IPS-20b (cell line): ENCODE data around the gene SGF29.
"Not testable (repeated sequence)": the region's sequence is repeated elsewhere in the genome, so short reads cannot be mapped to it uniquely, and the experiment has no call there.

Source experiments
- H3K27ac ChIP-seq: one replicate; pipeline ENCODE4 v1.5.1; 2013; ENCODE audit warnings: low read length
- H3K27me3 ChIP-seq: 2 replicates; pipeline ENCODE4 v1.6.1; 2013; ENCODE audit warnings: mild to moderate bottlenecking, low read length, inconsistent platforms; ENCODE audit not compliant: insufficient read depth
- H3K36me3 ChIP-seq: 2 replicates; pipeline ENCODE4 v1.6.1; 2013; ENCODE audit warnings: low read depth, mild to moderate bottlenecking, inconsistent platforms, low read length, moderate library complexity; ENCODE audit not compliant: insufficient read depth
- H3K4me1 ChIP-seq: 2 replicates; pipeline ENCODE4 v1.6.1; 2013; ENCODE audit warnings: mild to moderate bottlenecking, control low read depth, inconsistent platforms, low read length, moderate library complexity; ENCODE audit not compliant: insufficient read depth
- H3K4me3 ChIP-seq: 2 replicates; pipeline ENCODE4 v1.5.1; 2013; ENCODE audit warnings: mild to moderate bottlenecking, low read length, inconsistent platforms
- H3K9ac ChIP-seq: 2 replicates; pipeline ENCODE4 v1.6.1; 2013; ENCODE audit warnings: low read depth, mild to moderate bottlenecking, inconsistent platforms, low read length, moderate library complexity
- H3K9me3 ChIP-seq: 2 replicates; pipeline ENCODE4 v1.6.1; 2013; ENCODE audit warnings: mild to moderate bottlenecking, low read depth, low read length, inconsistent platforms; ENCODE audit not compliant: insufficient read depth

SGF29 gene

GRCh38 chr16:28630905-28631304 is 77.2 kb downstream of the SGF29 start:
- not testable (repeated sequence) for H3K27ac ChIP-seq, H3K4me3 ChIP-seq, H3K27me3 ChIP-seq

GRCh38 chr16:28636093-28636823 is 82.5 kb downstream of the SGF29 start:
- H3K36me3 ChIP-seq, H3K4me1 ChIP-seq, H3K27ac ChIP-seq, H3K9me3 ChIP-seq, H3K9ac ChIP-seq, H3K4me3 ChIP-seq, H3K27me3 ChIP-seq: not testable (repeated sequence)

More at GRCh38 chr16:28630905-28631304, 77.2 kb downstream of the SGF29 start:
- H3K9me3 ChIP-seq, H3K4me1 ChIP-seq, H3K36me3 ChIP-seq, H3K9ac ChIP-seq: not testable (repeated sequence)

DNA sequence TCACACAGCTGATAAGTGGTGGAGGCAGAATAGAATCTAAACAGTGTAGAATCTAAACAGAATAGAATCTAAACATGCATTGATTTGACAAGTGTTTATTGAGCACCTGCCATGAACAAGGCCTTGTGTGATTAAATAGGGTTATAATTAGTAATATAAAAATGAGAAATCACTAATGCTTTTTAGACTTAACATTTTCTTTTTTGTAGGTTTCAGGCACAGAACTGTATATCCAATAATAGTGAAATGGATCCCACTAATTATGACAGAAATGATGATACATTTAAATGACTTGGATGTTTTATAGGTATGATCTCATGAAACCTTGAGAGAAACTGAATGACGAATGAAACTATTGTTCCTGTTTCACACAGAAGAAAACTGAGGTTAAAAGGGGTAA is 84.0 kb downstream of the SGF29 start, which contains the start of gene NPIPB8:
NPIPB8 (plus strand) TSS at position 301 of the 400 bp plus-strand sequence. CDS start 296 bp downstream, outside the sequence.
- H3K36me3 ChIP-seq, H3K9me3 ChIP-seq, H3K9ac ChIP-seq, H3K4me3 ChIP-seq, H3K27me3 ChIP-seq, H3K4me1 ChIP-seq, H3K27ac ChIP-seq: not testable (repeated sequence)

DNA sequence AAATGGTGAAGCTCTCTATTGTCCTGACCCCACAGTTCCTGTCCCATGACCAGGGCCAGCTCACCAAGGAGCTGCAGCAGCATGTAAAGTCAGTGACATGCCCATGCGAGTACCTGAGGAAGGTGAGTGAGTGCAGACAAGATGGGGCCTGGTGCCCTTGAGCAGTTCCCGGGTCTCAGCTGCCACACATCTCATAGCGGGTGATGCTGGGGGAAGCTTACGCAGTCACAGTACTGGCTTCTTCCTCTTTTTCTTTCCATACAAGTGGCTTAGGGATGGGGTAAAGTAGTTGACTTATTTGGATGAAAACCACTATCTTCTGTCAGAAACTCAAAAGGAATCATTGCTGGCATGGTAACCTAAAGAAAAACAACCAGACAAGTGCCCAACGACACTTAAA is 84.6 kb downstream of the SGF29 start:
- not testable (repeated sequence) for H3K27ac ChIP-seq, H3K9me3 ChIP-seq, H3K4me3 ChIP-seq, H3K27me3 ChIP-seq, H3K36me3 ChIP-seq, H3K9ac ChIP-seq, H3K4me1 ChIP-seq

DNA sequence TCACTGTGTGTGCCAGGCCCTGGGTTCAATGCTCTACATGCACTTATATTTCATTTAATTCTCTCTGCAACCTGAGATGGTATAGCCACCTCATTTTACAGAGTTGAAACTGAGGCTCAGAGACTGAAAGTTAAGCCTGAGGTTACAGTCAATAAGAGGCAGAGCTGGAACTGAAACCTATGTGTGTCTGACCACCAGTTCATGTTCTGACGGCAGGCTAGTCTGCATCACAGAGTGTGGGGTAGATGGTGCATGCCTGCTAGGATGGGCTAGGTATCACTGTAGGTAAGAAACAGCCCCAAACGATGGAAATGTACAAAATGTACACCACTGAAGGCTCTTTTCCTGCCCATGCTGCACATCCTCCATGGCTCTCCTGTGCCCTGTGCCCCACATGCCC is 86.2 kb downstream of the SGF29 start:
- not testable (repeated sequence) for H3K27ac ChIP-seq, H3K36me3 ChIP-seq, H3K4me3 ChIP-seq, H3K9ac ChIP-seq, H3K9me3 ChIP-seq, H3K4me1 ChIP-seq, H3K27me3 ChIP-seq
